ENCODE measurements around the gene IRAG1.

The IRAG1 gene

GRCh38 chr11:10645212-10645795 lies 48.3 kb downstream of the IRAG1 start:
- no peak for DNase-seq (ENCODE audit: low spot score)

Data from kidney capillary endothelial cell (primary cell).